ENCODE measurements around the gene PRC1.

The PRC1 gene

GRCh38 chr15:90955624-90956273, 38.6 kb downstream of the PRC1 start:
- peak; percentile 60 for DNase-seq (ENCODE audit: low spot score)

GRCh38 chr15:90954712-90955623, 39.4 kb downstream of the PRC1 start, which contains the start of gene RCCD1:
RCCD1 (plus strand) TSS chr15:90954884; CDS start chr15:90956735, 1,851 bp downstream.
- peak; percentile 97 for DNase-seq (ENCODE audit: low spot score)

GRCh38 chr15:90953947-90954711, 40.2 kb downstream of the PRC1 start:
- DNase-seq (ENCODE audit: low spot score) = no peak

GRCh38 chr15:90952901-90953677, 41.2 kb downstream of the PRC1 start:
- DNase-seq (ENCODE audit: low spot score) = no peak

- DNase-seq (ENCODE audit: low spot score) = no peak
These were observed 43.7 kb downstream of the PRC1 start for GRCh38 chr15:90950676-90951075.

GRCh38 chr15:90949979-90950675, 44.2 kb downstream of the PRC1 start:
- DNase-seq (ENCODE audit: low spot score) = no peak

- no peak for DNase-seq (ENCODE audit: low spot score)
These were observed 45.8 kb downstream of the PRC1 start for GRCh38 chr15:90948506-90948905.

GRCh38 chr15:90947577-90948357, 46.6 kb downstream of the PRC1 start:
- no peak for DNase-seq (ENCODE audit: low spot score)

- no peak for DNase-seq (ENCODE audit: low spot score)
These were observed 47.3 kb downstream of the PRC1 start for GRCh38 chr15:90946941-90947576.

GRCh38 chr15:90946538-90946937, 47.8 kb downstream of the PRC1 start:
- DNase-seq (ENCODE audit: low spot score) = no peak

- DNase-seq (ENCODE audit: low spot score) = no peak
These were observed 49.2 kb downstream of the PRC1 start for GRCh38 chr15:90945091-90945490.

- DNase-seq (ENCODE audit: low spot score) = no peak
These were observed 51.8 kb downstream of the PRC1 start for GRCh38 chr15:90942354-90943120.

GRCh38 chr15:90941038-90941437, 53.3 kb downstream of the PRC1 start:
- no peak for DNase-seq (ENCODE audit: low spot score)

GRCh38 chr15:90939756-90940155, 54.6 kb downstream of the PRC1 start:
- no peak for DNase-seq (ENCODE audit: low spot score)

- no peak for DNase-seq (ENCODE audit: low spot score)
These were observed 56.1 kb downstream of the PRC1 start for GRCh38 chr15:90938261-90938660.

- DNase-seq (ENCODE audit: low spot score) = no peak
These were observed 57.5 kb downstream of the PRC1 start for GRCh38 chr15:90936823-90937222.

GRCh38 chr15:90934949-90935751, 59.2 kb downstream of the PRC1 start, which contains the start of gene UNC45A:
UNC45A (plus strand) TSS chr15:90935285; CDS start chr15:90935325, 40 bp downstream.
- peak; percentile 92 for DNase-seq (ENCODE audit: low spot score)

Data from RKO (cell line).